ENCODE data around the gene CACNB1.

The CACNB1 gene

GRCh38 chr17:39186481-39187002, 10.9 kb downstream of the CACNB1 start:
- TF ChIP-seq CTCF (IDR thresholded peaks at IDR 0.05; ENCODE audit: low read depth, low read length, missing control alignments) = no peak
- no peak for DNase-seq (ENCODE audit: low read depth)
- H3K4me3 ChIP-seq (ENCODE audit: low read depth, low read length) = no peak overlapping the region

- DNase-seq (ENCODE audit: low read depth) = no peak
- no peak overlapping the region for H3K4me3 ChIP-seq (ENCODE audit: low read depth, low read length)
- no peak for TF ChIP-seq CTCF (IDR thresholded peaks at IDR 0.05; ENCODE audit: low read depth, low read length, missing control alignments)
Observed at GRCh38 chr17:39183720-39184119, 13.7 kb downstream of the CACNB1 start.

- no peak overlapping the region for H3K4me3 ChIP-seq (ENCODE audit: low read depth, low read length)
- DNase-seq (ENCODE audit: low read depth) = no peak
- TF ChIP-seq CTCF (IDR thresholded peaks at IDR 0.05; ENCODE audit: low read depth, low read length, missing control alignments) = no peak
Observed at GRCh38 chr17:39183045-39183444, 14.4 kb downstream of the CACNB1 start.

GRCh38 chr17:39181303-39181702, 16.2 kb downstream of the CACNB1 start:
- no peak overlapping the region for H3K4me3 ChIP-seq (ENCODE audit: low read depth, low read length)
- TF ChIP-seq CTCF (IDR thresholded peaks at IDR 0.05; ENCODE audit: low read depth, low read length, missing control alignments) = no peak
- no peak for DNase-seq (ENCODE audit: low read depth)

GRCh38 chr17:39178536-39178935, 18.9 kb downstream of the CACNB1 start:
- no peak overlapping the region for H3K4me3 ChIP-seq (ENCODE audit: low read depth, low read length)
- TF ChIP-seq CTCF (IDR thresholded peaks at IDR 0.05; ENCODE audit: low read depth, low read length, missing control alignments) = no peak
- DNase-seq (ENCODE audit: low read depth) = no peak

GRCh38 chr17:39177256-39177655, 20.2 kb downstream of the CACNB1 start:
- H3K4me3 ChIP-seq (ENCODE audit: low read depth, low read length) = no peak overlapping the region
- TF ChIP-seq CTCF (IDR thresholded peaks at IDR 0.05; ENCODE audit: low read depth, low read length, missing control alignments) = no peak
- no peak for DNase-seq (ENCODE audit: low read depth)

GRCh38 chr17:39175695-39176093, 21.8 kb downstream of the CACNB1 start:
- H3K4me3 ChIP-seq (ENCODE audit: low read depth, low read length) = no peak overlapping the region
- DNase-seq (ENCODE audit: low read depth) = no peak
- no peak for TF ChIP-seq CTCF (IDR thresholded peaks at IDR 0.05; ENCODE audit: low read depth, low read length, missing control alignments)

Data from GM12864 (cell line).